Measurements from ENCODE around the gene CIB4. TPM values are rescaled to one million over a fixed set of nuclear protein-coding genes. Genes with fewer than 3 reads are reported as not detected.

Gene CIB4
- total RNA-seq, 4 donors from 2014 or later: not detected

DNA sequence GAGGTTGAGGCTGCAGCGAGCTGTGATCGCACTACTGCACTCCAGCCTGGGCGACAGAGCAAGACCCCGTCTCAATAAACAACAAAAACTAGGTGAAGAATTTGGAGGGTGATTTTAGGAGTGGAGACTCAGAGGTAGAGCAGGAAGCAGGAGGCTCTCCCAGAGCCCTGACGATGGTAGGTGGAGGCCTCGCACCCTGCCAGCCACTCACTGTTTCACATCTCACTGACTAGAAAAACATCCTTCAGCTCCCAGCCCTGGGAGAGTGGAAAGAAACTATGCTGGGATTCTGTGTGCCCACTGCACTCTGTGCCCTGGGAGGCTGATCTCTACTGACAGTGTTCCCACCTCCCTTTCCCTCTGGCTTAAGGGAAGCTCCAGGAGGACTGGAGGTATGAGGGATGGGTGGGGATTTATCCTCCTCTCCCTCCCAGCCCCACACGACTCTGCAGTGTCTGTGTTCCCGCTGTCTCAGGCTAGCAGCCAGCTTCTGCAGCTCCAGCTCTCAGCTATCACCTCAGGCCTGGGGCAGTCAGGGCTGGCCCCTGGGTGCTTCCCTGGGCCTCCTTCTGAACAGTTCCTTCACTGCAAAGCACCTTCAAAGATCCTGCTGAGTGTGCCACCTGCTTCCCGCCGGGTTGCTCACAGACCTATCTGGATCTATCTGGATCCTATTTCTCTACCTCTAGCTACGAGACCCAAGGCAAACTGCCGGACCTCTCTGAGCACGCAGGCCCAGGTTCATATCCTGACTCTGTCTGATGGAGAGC, 9.6 kb downstream of the CIB4 start:
- Histone ChIP-seq H3K9me3 (no peaks in the 10 kb centered on the region), H3K4me3 (no peak overlapping the region), H3K27ac (replicated peaks in 1 of 4) (peak overlapping the region in 2 of 4 donors; percentile 36 to 51), H3K4me1 (peaks cover 0 to 31% (median 28%) of the 10 kb centered on the region in 4 donors), H3K36me3 (no peaks in the 10 kb centered on the region), H3K27me3 (no peaks in the 10 kb centered on the region)
- intact Hi-C loops (cut with DNase I): no loop called here
- TF ChIP-seq, protein P1, sequence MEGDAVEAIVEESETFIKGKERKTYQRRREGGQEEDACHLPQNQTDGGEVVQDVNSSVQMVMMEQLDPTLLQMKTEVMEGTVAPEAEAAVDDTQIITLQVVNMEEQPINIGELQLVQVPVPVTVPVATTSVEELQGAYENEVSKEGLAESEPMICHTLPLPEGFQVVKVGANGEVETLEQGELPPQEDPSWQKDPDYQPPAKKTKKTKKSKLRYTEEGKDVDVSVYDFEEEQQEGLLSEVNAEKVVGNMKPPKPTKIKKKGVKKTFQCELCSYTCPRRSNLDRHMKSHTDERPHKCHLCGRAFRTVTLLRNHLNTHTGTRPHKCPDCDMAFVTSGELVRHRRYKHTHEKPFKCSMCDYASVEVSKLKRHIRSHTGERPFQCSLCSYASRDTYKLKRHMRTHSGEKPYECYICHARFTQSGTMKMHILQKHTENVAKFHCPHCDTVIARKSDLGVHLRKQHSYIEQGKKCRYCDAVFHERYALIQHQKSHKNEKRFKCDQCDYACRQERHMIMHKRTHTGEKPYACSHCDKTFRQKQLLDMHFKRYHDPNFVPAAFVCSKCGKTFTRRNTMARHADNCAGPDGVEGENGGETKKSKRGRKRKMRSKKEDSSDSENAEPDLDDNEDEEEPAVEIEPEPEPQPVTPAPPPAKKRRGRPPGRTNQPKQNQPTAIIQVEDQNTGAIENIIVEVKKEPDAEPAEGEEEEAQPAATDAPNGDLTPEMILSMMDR (IDR thresholded peaks at IDR 0.05): no peak
- no peak for TF ChIP-seq EP300 (IDR thresholded peaks at IDR 0.05)
- no peak for TF ChIP-seq POLR2AphosphoS5 (IDR thresholded peaks at IDR 0.05)
- no peak for TF ChIP-seq POLR2A (IDR thresholded peaks at IDR 0.05; ENCODE audit: low read depth)
- WGBS: 87% methylated on average over 7 of the region's 13 CpGs
- DNase-seq (ENCODE audit: extremely low spot score): no peak

DNA sequence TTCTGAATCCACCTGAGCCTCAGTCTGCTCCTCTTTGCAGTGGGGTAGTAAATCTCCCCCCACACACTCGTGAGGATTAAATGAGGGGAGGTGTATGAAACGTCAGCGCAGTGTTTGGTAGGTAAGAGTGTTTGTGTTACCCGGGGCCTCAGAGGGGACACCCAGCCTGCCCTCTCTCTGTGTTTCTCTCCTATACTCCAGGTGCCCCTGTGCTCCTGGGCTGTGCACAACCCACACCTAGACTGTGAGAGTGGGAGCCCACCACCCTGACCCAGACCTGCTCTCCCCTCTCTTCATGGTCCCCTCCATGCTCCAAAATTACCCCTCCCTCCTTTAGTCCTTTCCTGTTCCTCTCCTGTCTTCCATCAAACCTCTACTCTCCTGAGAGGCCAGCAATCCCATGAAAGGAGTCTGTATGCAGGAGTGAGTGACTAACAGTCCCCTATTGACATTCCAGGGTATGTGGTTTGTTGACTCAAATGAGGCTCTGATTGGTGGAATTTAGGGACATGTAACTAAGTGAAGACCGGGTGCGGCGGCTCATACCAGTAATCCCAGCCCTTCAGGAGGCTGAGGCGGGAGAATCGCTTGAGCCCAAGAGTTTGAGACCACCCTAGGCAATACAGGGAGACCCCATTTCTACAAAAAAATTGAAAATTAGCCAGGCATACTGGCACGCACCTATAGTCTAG, 10.4 kb downstream of the CIB4 start:
- no peak for DNase-seq (ENCODE audit: extremely low spot score)
- Histone ChIP-seq H3K9me3 (no peaks in the 10 kb centered on the region), H3K4me1 (peaks cover 0 to 31% (median 28%) of the 10 kb centered on the region in 4 donors), H3K27ac (replicated peaks in 1 of 4) (no peak overlapping the region), H3K27me3 (no peaks in the 10 kb centered on the region), H3K4me3 (no peak overlapping the region), H3K36me3 (no peaks in the 10 kb centered on the region)
- 76% methylated on average over 6 of the region's 10 CpGs for WGBS
- TF ChIP-seq, protein P1 (IDR thresholded peaks at IDR 0.05): no peak
- TF ChIP-seq POLR2AphosphoS5 (IDR thresholded peaks at IDR 0.05) (no peak), EP300 (IDR thresholded peaks at IDR 0.05) (no peak)
- intact Hi-C loops (cut with DNase I): no loop called here

DNA sequence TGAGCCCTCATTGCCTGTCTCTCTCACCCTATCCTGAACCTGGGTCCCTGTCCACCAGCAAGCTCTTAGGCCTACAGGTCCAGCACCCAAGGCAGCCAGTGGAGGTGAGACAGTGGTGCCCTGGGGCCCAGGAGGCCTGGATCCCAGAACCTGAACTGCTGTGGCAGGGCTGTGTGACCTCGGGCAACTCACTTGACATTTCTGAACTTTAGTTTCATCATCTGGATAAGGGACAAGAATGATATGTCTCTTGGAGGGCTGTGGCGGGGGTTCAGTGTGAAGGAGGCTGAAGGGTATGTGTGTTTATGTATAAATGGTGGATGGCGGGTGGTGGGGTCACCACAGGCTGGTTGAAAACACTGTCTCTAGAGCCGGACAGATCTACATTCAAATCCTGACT, 10.9 kb downstream of the CIB4 start:
- intact Hi-C loops (cut with DNase I): no loop called here
- no peak for DNase-seq (ENCODE audit: extremely low spot score)
- no peak for TF ChIP-seq POLR2A (IDR thresholded peaks at IDR 0.05; ENCODE audit: low read depth)
- no peak for TF ChIP-seq POLR2AphosphoS5 (IDR thresholded peaks at IDR 0.05)
- TF ChIP-seq, protein P1 (IDR thresholded peaks at IDR 0.05): no peak
- TF ChIP-seq EP300 (IDR thresholded peaks at IDR 0.05): no peak
- Histone ChIP-seq H3K9me3 (no peaks in the 10 kb centered on the region), H3K4me3 (no peak overlapping the region), H3K27me3 (no peaks in the 10 kb centered on the region), H3K4me1 (peaks cover 0 to 31% (median 28%) of the 10 kb centered on the region in 4 donors), H3K27ac (replicated peaks in 1 of 4) (no peak overlapping the region), H3K36me3 (no peaks in the 10 kb centered on the region)
- 86% methylated on average over 4 of the region's 4 CpGs for WGBS

DNA sequence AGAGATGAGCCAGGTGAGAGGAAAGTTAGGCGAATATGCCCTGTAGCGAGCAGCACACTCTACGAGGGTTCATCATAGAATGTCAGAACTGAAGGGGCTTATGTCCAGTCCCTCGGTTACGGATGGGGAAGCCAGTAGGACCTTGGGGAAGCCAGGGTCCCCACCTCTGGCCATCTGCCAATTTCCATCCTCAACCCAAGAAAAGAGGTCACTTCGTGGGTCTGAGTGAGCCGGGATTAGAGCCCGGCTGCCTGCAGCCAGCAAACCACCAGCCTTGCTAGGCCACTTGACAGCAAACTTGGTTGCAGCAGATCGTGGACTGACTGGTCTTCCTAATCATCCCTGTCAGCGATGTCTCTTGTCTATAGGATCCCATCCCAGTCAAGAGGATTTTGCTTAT, 11.4 kb downstream of the CIB4 start:
- intact Hi-C loops (cut with DNase I): no loop called here

More for the DNA sequence above, 11.4 kb downstream of the CIB4 start:
- WGBS: 85% methylated on average over 6 of the region's 10 CpGs
- TF ChIP-seq, protein P1 (IDR thresholded peaks at IDR 0.05): no peak
- no peak for TF ChIP-seq POLR2AphosphoS5 (IDR thresholded peaks at IDR 0.05)
- TF ChIP-seq EP300 (IDR thresholded peaks at IDR 0.05): no peak
- no peak for TF ChIP-seq POLR2A (IDR thresholded peaks at IDR 0.05; ENCODE audit: low read depth)
- Histone ChIP-seq H3K4me3 (no peak overlapping the region), H3K4me1 (peaks cover 0 to 31% (median 28%) of the 10 kb centered on the region in 4 donors), H3K27ac (replicated peaks in 1 of 4) (no peak overlapping the region), H3K27me3 (no peaks in the 10 kb centered on the region), H3K36me3 (no peaks in the 10 kb centered on the region), H3K9me3 (no peaks in the 10 kb centered on the region)
- DNase-seq (ENCODE audit: extremely low spot score): no peak
